ENCODE measurements around the gene DEFB129. TPM values are rescaled to one million over a fixed set of nuclear protein-coding genes. Genes with fewer than 3 reads are reported as not detected.

Gene DEFB129
- total RNA-seq, 1 experiment from 2014 or later: not detected

DNA sequence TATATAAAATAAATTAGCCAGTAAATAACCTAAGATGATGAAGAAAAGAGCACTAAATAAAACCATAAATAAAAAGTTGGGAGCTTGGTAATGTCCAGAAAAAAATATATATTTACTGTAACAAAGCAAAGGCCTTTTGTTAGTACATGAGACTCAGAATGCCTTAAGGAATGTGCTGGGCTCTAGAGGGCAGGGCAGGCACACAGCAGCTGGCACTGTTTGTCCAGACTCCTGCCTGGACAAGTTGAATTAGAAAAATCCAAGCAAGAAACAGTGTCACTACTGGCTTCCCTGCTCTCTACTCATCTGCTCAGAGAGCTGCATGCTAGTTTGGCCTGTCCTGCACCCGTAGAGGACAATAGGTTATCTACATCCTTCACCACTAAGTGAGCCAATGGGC lies 8.8 kb downstream of the DEFB129 start:
- Mint-ChIP-seq H3K4me3 (ENCODE audit: unreplicated experiment) (no peak overlapping the region), H3K4me1 (ENCODE audit: insufficient read depth, unreplicated experiment) (peaks cover 5% of the 10 kb centered on the region), H3K36me3 (ENCODE audit: insufficient read depth, unreplicated experiment) (no peaks in the 10 kb centered on the region), H3K27me3 (ENCODE audit: insufficient read depth, unreplicated experiment) (peaks cover 25% of the 10 kb centered on the region), H3K9me3 (ENCODE audit: unreplicated experiment) (no peaks in the 10 kb centered on the region), H3K27ac (ENCODE audit: low read depth, unreplicated experiment) (peak overlapping the region; percentile 39)
- BruUV-seq (replicated peaks): no TSS peak
- intact Hi-C loops (cut with micrococcal nuclease): loop anchor here (1.0 kb wide), 2 partner anchors 31 to 94 kb away; no protein-coding TSS in a partner anchor
- CTCF ChIA-PET: interaction anchor here (0.6 to 12.3 kb wide), 18 partner anchors 11 to 112 kb away, joined by 3 to 281 read pairs (median 4); partner anchors contain the start of genes DEFB129 and DEFB132
- POLR2A ChIA-PET: interaction anchor here (0.6 to 3.4 kb wide), 14 partner anchors 11 to 96 kb away, joined by 3 to 18 read pairs (median 4); partner anchors contain the start of genes DEFB132, SOX12 and ZCCHC3
- peak; percentile 47 for DNase-seq (ENCODE audit: unreplicated experiment)
- TF ChIP-seq, protein P1, sequence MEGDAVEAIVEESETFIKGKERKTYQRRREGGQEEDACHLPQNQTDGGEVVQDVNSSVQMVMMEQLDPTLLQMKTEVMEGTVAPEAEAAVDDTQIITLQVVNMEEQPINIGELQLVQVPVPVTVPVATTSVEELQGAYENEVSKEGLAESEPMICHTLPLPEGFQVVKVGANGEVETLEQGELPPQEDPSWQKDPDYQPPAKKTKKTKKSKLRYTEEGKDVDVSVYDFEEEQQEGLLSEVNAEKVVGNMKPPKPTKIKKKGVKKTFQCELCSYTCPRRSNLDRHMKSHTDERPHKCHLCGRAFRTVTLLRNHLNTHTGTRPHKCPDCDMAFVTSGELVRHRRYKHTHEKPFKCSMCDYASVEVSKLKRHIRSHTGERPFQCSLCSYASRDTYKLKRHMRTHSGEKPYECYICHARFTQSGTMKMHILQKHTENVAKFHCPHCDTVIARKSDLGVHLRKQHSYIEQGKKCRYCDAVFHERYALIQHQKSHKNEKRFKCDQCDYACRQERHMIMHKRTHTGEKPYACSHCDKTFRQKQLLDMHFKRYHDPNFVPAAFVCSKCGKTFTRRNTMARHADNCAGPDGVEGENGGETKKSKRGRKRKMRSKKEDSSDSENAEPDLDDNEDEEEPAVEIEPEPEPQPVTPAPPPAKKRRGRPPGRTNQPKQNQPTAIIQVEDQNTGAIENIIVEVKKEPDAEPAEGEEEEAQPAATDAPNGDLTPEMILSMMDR (IDR thresholded peaks at IDR 0.05; ENCODE audit: unreplicated experiment): peak; percentile 25

- no peak for DNase-seq (ENCODE audit: unreplicated experiment)
- Mint-ChIP-seq H3K4me1 (ENCODE audit: insufficient read depth, unreplicated experiment) (peaks cover 5% of the 10 kb centered on the region), H3K27ac (ENCODE audit: low read depth, unreplicated experiment) (no peak overlapping the region), H3K4me3 (ENCODE audit: unreplicated experiment) (no peak overlapping the region), H3K27me3 (ENCODE audit: insufficient read depth, unreplicated experiment) (peaks cover 40% of the 10 kb centered on the region), H3K9me3 (ENCODE audit: unreplicated experiment) (no peaks in the 10 kb centered on the region), H3K36me3 (ENCODE audit: insufficient read depth, unreplicated experiment) (no peaks in the 10 kb centered on the region)
- intact Hi-C loops (cut with micrococcal nuclease): no loop called here
- POLR2A ChIA-PET: interaction anchor here (0.7 to 3.4 kb wide), 4 partner anchors 9 to 87 kb away, joined by 3 to 18 read pairs (median 8); partner anchors contain the start of gene ZCCHC3
- CTCF ChIA-PET: interaction anchor here (0.9 to 12.3 kb wide), 6 partner anchors 12 to 719 kb away, joined by 3 to 281 read pairs (median 4); partner anchors contain the start of gene DEFB132
- BruUV-seq (replicated peaks): no TSS peak
- TF ChIP-seq, protein P1 (IDR thresholded peaks at IDR 0.05; ENCODE audit: unreplicated experiment): no peak
Measured at GRCh38 chr20:237489-237888, 10.4 kb downstream of the DEFB129 start.

DNA sequence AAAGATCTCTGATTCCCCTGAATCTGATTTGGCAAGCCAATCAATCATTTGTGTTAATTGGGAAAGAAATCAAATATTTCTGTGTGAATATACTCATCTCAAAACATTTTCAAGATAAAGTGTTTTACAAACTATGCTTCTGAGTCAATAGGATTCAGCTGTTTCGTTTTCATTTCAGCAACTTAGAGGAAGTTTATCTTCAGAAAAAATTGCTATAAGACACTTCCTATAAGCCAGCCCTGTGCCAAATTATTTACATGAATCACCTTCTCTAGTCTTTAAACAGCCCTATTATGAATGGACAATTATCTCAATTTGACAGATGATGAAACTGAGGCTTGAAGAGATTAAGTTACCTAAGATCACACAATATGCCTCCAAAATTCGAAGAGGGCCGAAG lies 10.9 kb downstream of the DEFB129 start:
- peaks cover 5% of the 10 kb centered on the region for H3K4me1 Mint-ChIP-seq (ENCODE audit: insufficient read depth, unreplicated experiment)
- CTCF ChIA-PET: interaction anchor here (1.1 to 12.3 kb wide), 5 partner anchors 12 to 718 kb away, joined by 3 to 281 read pairs (median 5); partner anchors contain the start of gene DEFB132

GRCh38 chr20:242905-243304 lies 15.8 kb downstream of the DEFB129 start:
- TF ChIP-seq, protein P1 (IDR thresholded peaks at IDR 0.05; ENCODE audit: unreplicated experiment): no peak
- H3K27me3 Mint-ChIP-seq (ENCODE audit: insufficient read depth, unreplicated experiment): peaks cover 69% of the 10 kb centered on the region
- intact Hi-C loops (cut with micrococcal nuclease): no loop called here
- BruUV-seq (replicated peaks): no TSS peak
- H3K9me3 Mint-ChIP-seq (ENCODE audit: unreplicated experiment): peaks cover 7% of the 10 kb centered on the region
- POLR2A ChIA-PET: interaction anchor here (1.2 to 1.4 kb wide), 2 partner anchors 11 to 16 kb away, joined by 3 to 5 read pairs; no protein-coding TSS in a partner anchor
- no peaks in the 10 kb centered on the region for H3K36me3 Mint-ChIP-seq (ENCODE audit: insufficient read depth, unreplicated experiment)
- no peak overlapping the region for H3K4me3 Mint-ChIP-seq (ENCODE audit: unreplicated experiment)
- CTCF ChIA-PET: interaction anchor here (0.7 to 12.3 kb wide), 8 partner anchors 8 to 1765 kb away, joined by 3 to 281 read pairs (median 4); partner anchors contain the start of genes DEFB132 and SOX12
- no peaks in the 10 kb centered on the region for H3K4me1 Mint-ChIP-seq (ENCODE audit: insufficient read depth, unreplicated experiment)
- no peak for DNase-seq (ENCODE audit: unreplicated experiment)
- no peak overlapping the region for H3K27ac Mint-ChIP-seq (ENCODE audit: low read depth, unreplicated experiment)

More for the DNA sequence above, 10.9 kb downstream of the DEFB129 start:
- no peaks in the 10 kb centered on the region for H3K36me3 Mint-ChIP-seq (ENCODE audit: insufficient read depth, unreplicated experiment)
- intact Hi-C loops (cut with micrococcal nuclease): no loop called here
- no peak overlapping the region for H3K4me3 Mint-ChIP-seq (ENCODE audit: unreplicated experiment)
- H3K9me3 Mint-ChIP-seq (ENCODE audit: unreplicated experiment): no peaks in the 10 kb centered on the region
- no peak overlapping the region for H3K27ac Mint-ChIP-seq (ENCODE audit: low read depth, unreplicated experiment)
- TF ChIP-seq, protein P1 (IDR thresholded peaks at IDR 0.05; ENCODE audit: unreplicated experiment): no peak
- H3K27me3 Mint-ChIP-seq (ENCODE audit: insufficient read depth, unreplicated experiment): peaks cover 44% of the 10 kb centered on the region
- BruUV-seq (replicated peaks): no TSS peak
- POLR2A ChIA-PET: interaction anchor here (0.7 to 3.4 kb wide), 5 partner anchors 9 to 87 kb away, joined by 3 to 18 read pairs (median 3); partner anchors contain the start of gene ZCCHC3
- no peak for DNase-seq (ENCODE audit: unreplicated experiment)
